ENCODE data around the gene DGKD.

DGKD gene

GRCh38 chr2:233519787-233520611 lies 165.7 kb downstream of the DGKD start:
- no peak for DNase-seq
